Ascending aorta (tissue), 2 donors: ENCODE data around the gene L1CAM. TPM values are rescaled to one million over a fixed set of nuclear protein-coding genes. Genes with fewer than 3 reads are reported as not detected.
A peak's percentile ranks its signal among the peaks of the same experiment; 100 is the strongest.

Experiments used
- DNase-seq, 2 donors: peaks; one replicate each; pipeline ENCODE4 v3.0.0-alpha.2; 2019; ENCODE audit warnings: low spot score in 2 of 2
- H3K27ac ChIP-seq, 2 donors: fragments of 200-600 bp; sonication (generic); one replicate each; pipeline ENCODE4 v1.5.1; 2016 to 2017; ENCODE audit warnings: mild to moderate bottlenecking in 1 of 2
- H3K27me3 ChIP-seq: fragments of 200-600 bp; sonication (generic); one replicate; pipeline ENCODE4 v1.5.1; 2017
- H3K36me3 ChIP-seq, 2 donors: fragments of 200-600 bp; sonication (generic); one replicate each; pipeline ENCODE4 v1.5.1; 2016
- H3K4me1 ChIP-seq, 2 donors: fragments of 200-600 bp; sonication (generic); one replicate each; pipeline ENCODE4 v1.5.1; 2016 to 2017; ENCODE audit warnings: mild to moderate bottlenecking in 1 of 2
- H3K4me3 ChIP-seq, 2 donors: fragments of 200-600 bp; sonication (generic); one replicate each; pipeline ENCODE4 v1.5.1; 2016 to 2017; ENCODE audit warnings: mild to moderate bottlenecking in 1 of 2
- H3K9me3 ChIP-seq, 2 donors: fragments of 200-600 bp; sonication (generic); one replicate each; pipeline ENCODE4 v1.5.1; 2016
- CTCF ChIP-seq, 3 experiments: fragments of 200-600 bp in 2 of 3; fragments of 450-650 bp in 1 of 3; sonication (generic) in 2 of 3; IDR thresholded peaks; one replicate each; pipeline ENCODE4 v1.5.1; 2016 to 2019; ENCODE audit warnings: antibody characterized with exemption in 3 of 3, mild to moderate bottlenecking in 1 of 3, moderate library complexity in 1 of 3
- intact Hi-C: fragments of 100-400 bp; cut with DNase I; formaldehyde crosslinking; loops from one replicate; pipeline ENCODE4 v1.15.1; 2023
- total RNA-seq: library from RNA; depleted of rRNA; stranded (reverse); fragments of >200 nt; gene quantifications from one replicate; pipeline ENCODE4 v1.1.0, GENCODE V29; 2016

Gene L1CAM
- total RNA-seq, 1 donor from 2014 or later: 25.8 TPM

- Histone ChIP-seq H3K27ac (no peak within 1 kb of the TSS), H3K4me3 (peak within 1 kb of the TSS; percentile 55 to 68), H3K4me1 (peaks cover 0 to 4% of the 10 kb centered on the region in 2 donors), H3K9me3 (no peaks in the 10 kb centered on the region), H3K36me3 (no peaks in the 10 kb centered on the region), H3K27me3 (peaks cover 5% of the 10 kb centered on the region)
- no peak for DNase-seq
- intact Hi-C loops: no loop called here
- no peak for TF ChIP-seq CTCF (IDR thresholded peaks at IDR 0.05)
Observed at GRCh38 chrX:153829799-153830639, 56.0 kb downstream of the L1CAM start, which contains the start of gene PDZD4. Gene PDZD4 (minus strand): TSS chrX:153830544. CDS start chrX:153830298, 246 bp downstream.

- Histone ChIP-seq H3K9me3 (no peaks in the 10 kb centered on the region), H3K27ac (no peak overlapping the region), H3K27me3 (peaks cover 5% of the 10 kb centered on the region), H3K4me3 (peak overlapping the region; percentile 55 to 68), H3K4me1 (peaks cover 0 to 4% of the 10 kb centered on the region in 2 donors), H3K36me3 (no peaks in the 10 kb centered on the region)
- intact Hi-C loops: no loop called here
- no peak for DNase-seq
- no peak for TF ChIP-seq CTCF (IDR thresholded peaks at IDR 0.05)
Observed at GRCh38 chrX:153829549-153829798, 56.5 kb downstream of the L1CAM start.

GRCh38 chrX:153828723-153829548 lies 57.0 kb downstream of the L1CAM start:
- Histone ChIP-seq H3K27me3 (peaks cover 5% of the 10 kb centered on the region), H3K9me3 (no peaks in the 10 kb centered on the region), H3K27ac (peak overlapping the region in 1 of 2 donors; percentile 51), H3K36me3 (no peaks in the 10 kb centered on the region), H3K4me1 (peaks cover 0 to 4% of the 10 kb centered on the region in 2 donors), H3K4me3 (peak overlapping the region; percentile 55 to 68)
- TF ChIP-seq CTCF (IDR thresholded peaks at IDR 0.05): no peak
- intact Hi-C loops: no loop called here
- DNase-seq: no peak

- H3K4me1 ChIP-seq: peaks cover 0 to 4% of the 10 kb centered on the region in 2 donors
- H3K36me3 ChIP-seq: no peaks in the 10 kb centered on the region
- H3K27ac ChIP-seq: peak overlapping the region in 1 of 2 donors; percentile 51
- no peak for DNase-seq
- intact Hi-C loops: no loop called here
- no peaks in the 10 kb centered on the region for H3K9me3 ChIP-seq
- peak overlapping the region; percentile 30 to 68 for H3K4me3 ChIP-seq
- TF ChIP-seq CTCF (IDR thresholded peaks at IDR 0.05): no peak
- H3K27me3 ChIP-seq: peaks cover 5% of the 10 kb centered on the region
Observed at GRCh38 chrX:153828308-153828707, 57.7 kb downstream of the L1CAM start.

GRCh38 chrX:153827903-153828302 lies 58.1 kb downstream of the L1CAM start:
- peaks cover 0 to 4% of the 10 kb centered on the region in 2 donors for H3K4me1 ChIP-seq
- no peaks in the 10 kb centered on the region for H3K36me3 ChIP-seq
- peaks cover 5% of the 10 kb centered on the region for H3K27me3 ChIP-seq
- H3K4me3 ChIP-seq: peak overlapping the region in 1 of 2 donors; percentile 68
- H3K27ac ChIP-seq: no peak overlapping the region
- intact Hi-C loops: no loop called here
- DNase-seq: no peak
- no peaks in the 10 kb centered on the region for H3K9me3 ChIP-seq
- no peak for TF ChIP-seq CTCF (IDR thresholded peaks at IDR 0.05)
